Spleen (tissue), 7 donors: ENCODE results near the gene DSCAML1.

Source experiments
- CTCF ChIP-seq, 11 experiments: fragments of 200-600 bp in 7 of 11; fragments of 450-650 bp in 4 of 11; sonication (generic) in 4 of 11; IDR thresholded peaks in 8 of 11; conservative IDR thresholded peaks in 3 of 11; 1 replicate in 7 of 11; 2 replicates in 4 of 11; pipeline versions ENCODE4 v1.4.0 to v1.8.0; 2016 to 2021; ENCODE audit warnings: antibody characterized with exemption in 11 of 11, inconsistent platforms in 4 of 11, mild to moderate bottlenecking in 1 of 11
- POLR2AphosphoS5 ChIP-seq, 3 donors: sonication (generic); formaldehyde crosslinking; IDR thresholded peaks; one replicate each; pipeline ENCODE4 v1.5.1; 2017; ENCODE audit warnings: antibody characterized with exemption in 3 of 3
- donor health status: DM: no; HTN: no; CAD: no; lungs with moderate emphysema.
- donor health status: DM: no; HTN: no; CAD: no.
- donor health status: DM: no; HTN: no; CAD: no.

GRCh38 chr11:117457835-117458234 is 339.2 kb downstream of the DSCAML1 start:
- TF ChIP-seq CTCF (IDR thresholded peaks at IDR 0.05 in 8 of 11, conservative IDR thresholded peaks at IDR 0.05 in 3 of 11): no peak
- TF ChIP-seq POLR2AphosphoS5 (IDR thresholded peaks at IDR 0.05): no peak
